ENCODE measurements around the gene CLMP.

- TF ChIP-seq EZH2 (IDR thresholded peaks at IDR 0.05; ENCODE audit: borderline replicate concordance, low read depth, low read length, severe bottlenecking) = no peak
- no peak for TF ChIP-seq MYC (IDR thresholded peaks at IDR 0.05; ENCODE audit: low read depth, low read length)
- no peak for TF ChIP-seq POLR2A (IDR thresholded peaks at IDR 0.05; ENCODE audit: low read depth, low read length)
- TF ChIP-seq CTCF (IDR thresholded peaks at IDR 0.05; ENCODE audit: extremely low read depth in 1 of 2, insufficient read depth in 1 of 2, low read depth in 1 of 2, low read length in 2 of 2) = no peak
- TF ChIP-seq MAX (IDR thresholded peaks at IDR 0.05; ENCODE audit: insufficient read depth, insufficient read length) = no peak
- TF ChIP-seq JUN (IDR thresholded peaks at IDR 0.05; ENCODE audit: borderline replicate concordance, insufficient read depth, insufficient read length, low read depth) = no peak
- no peak for TF ChIP-seq POLR2AphosphoS5 (IDR thresholded peaks at IDR 0.05; ENCODE audit: insufficient read depth, low read depth, low read length)
These were observed 30.2 kb downstream of the CLMP start for GRCh38 chr11:123164732-123165450.
